NCI-H1105 treated with DMSO at 0.1 percent for 48 hours (cell line): ENCODE measurements around the gene KRT15.
"Not testable (repeated sequence)": the region's sequence is repeated elsewhere in the genome, so short reads cannot be mapped to it uniquely, and the experiment has no call there.

ENCODE experiments used
- DNase-seq: peaks from one replicate; lab custom pipeline; 2025; lab: John Stamatoyannopoulos, UW

The KRT15 gene

GRCh38 chr17:41544491-41544892 is 25.8 kb upstream of the KRT15 start:
- peak; percentile 43 for DNase-seq

GRCh38 chr17:41542786-41543185 is 24.1 kb upstream of the KRT15 start:
- DNase-seq: not testable (repeated sequence)

GRCh38 chr17:41542357-41542756 is 23.7 kb upstream of the KRT15 start:
- DNase-seq: no peak

GRCh38 chr17:41540921-41541625 is 22.4 kb upstream of the KRT15 start:
- no peak for DNase-seq

- peak; percentile 28 for DNase-seq
Measured at GRCh38 chr17:41539979-41540701, 21.4 kb upstream of the KRT15 start.

GRCh38 chr17:41539071-41539492 is 20.4 kb upstream of the KRT15 start:
- DNase-seq: no peak

- no peak for DNase-seq
Measured at GRCh38 chr17:41538565-41538991, 19.9 kb upstream of the KRT15 start.

GRCh38 chr17:41537990-41538389 is 19.3 kb upstream of the KRT15 start:
- DNase-seq: no peak

- DNase-seq: no peak
Measured at GRCh38 chr17:41537614-41537954, 18.9 kb upstream of the KRT15 start.

GRCh38 chr17:41536741-41537613 is 18.3 kb upstream of the KRT15 start:
- no peak for DNase-seq

- no peak for DNase-seq
Measured at GRCh38 chr17:41535764-41536481, 17.2 kb upstream of the KRT15 start.

- no peak for DNase-seq
Measured at GRCh38 chr17:41534899-41535546, 16.3 kb upstream of the KRT15 start.

GRCh38 chr17:41533613-41534012 is 14.9 kb upstream of the KRT15 start:
- DNase-seq: no peak

GRCh38 chr17:41532947-41533570 is 14.4 kb upstream of the KRT15 start:
- DNase-seq: no peak

GRCh38 chr17:41531993-41532392 is 13.3 kb upstream of the KRT15 start:
- no peak for DNase-seq

- DNase-seq: no peak
Measured at GRCh38 chr17:41530062-41531048, 11.7 kb upstream of the KRT15 start.

- no peak for DNase-seq
Measured at GRCh38 chr17:41529491-41529915, 10.8 kb upstream of the KRT15 start.

GRCh38 chr17:41528959-41529353 is 10.3 kb upstream of the KRT15 start:
- DNase-seq: peak; percentile 19
